Vagina (tissue), 2 donors: ENCODE results near the gene CCDC85B. TPM values are rescaled to one million over a fixed set of nuclear protein-coding genes. Genes with fewer than 3 reads are reported as not detected.

Source experiments
- DNase-seq, 2 donors: peaks; one replicate each; pipeline ENCODE4 v3.0.0-alpha.2; 2017; ENCODE audit errors: extremely low spot score in 2 of 2
- H3K27ac ChIP-seq: fragments of 200-600 bp; sonication (generic); one replicate; pipeline ENCODE4 v1.5.1; 2019
- H3K27me3 ChIP-seq: fragments of 200-600 bp; sonication (generic); one replicate; pipeline ENCODE4 v1.5.1; 2019
- H3K36me3 ChIP-seq, 2 donors: fragments of 200-600 bp; sonication (generic); one replicate each; pipeline ENCODE4 v1.5.1; 2017 to 2019
- H3K4me1 ChIP-seq: fragments of 200-600 bp; sonication (generic); one replicate; pipeline ENCODE4 v1.5.1; 2019
- H3K4me3 ChIP-seq, 2 donors: fragments of 200-600 bp; sonication (generic); 1 replicate in 1 of 2; 2 replicates in 1 of 2; pipeline ENCODE4 v1.5.1; 2016 to 2019
- H3K9me3 ChIP-seq: fragments of 200-600 bp; sonication (generic); one replicate; pipeline ENCODE4 v1.5.1; 2019
- POLR2A ChIP-seq, 2 donors: fragments of 450-650 bp; IDR thresholded peaks; one replicate each; pipeline ENCODE4 v1.6.1; 2017; ENCODE audit warnings: antibody characterized with exemption in 2 of 2, mild to moderate bottlenecking in 2 of 2, moderate library complexity in 2 of 2
- POLR2AphosphoS5 ChIP-seq, 2 donors: sonication (generic); formaldehyde crosslinking; IDR thresholded peaks; one replicate each; pipeline ENCODE4 v1.9.0; 2017; ENCODE audit warnings: antibody characterized with exemption in 2 of 2, mild to moderate bottlenecking in 2 of 2, low read depth in 1 of 2; ENCODE audit not compliant: insufficient read depth in 1 of 2
- intact Hi-C: fragments of 100-400 bp; cut with DNase I; formaldehyde crosslinking; loops from one replicate; pipeline ENCODE4 v1.15.1; 2023
- total RNA-seq: library from RNA; depleted of rRNA; stranded (reverse); fragments of >200 nt; gene quantifications from one replicate; pipeline ENCODE4 v1.2.3, GENCODE V29; 2016
- TF ChIP-seq, protein P1 (sequence below), 3 experiments: fragments of 450-650 bp in 2 of 3; fragments of 200-600 bp in 1 of 3; sonication (generic) in 1 of 3; IDR thresholded peaks; one replicate each; pipeline ENCODE4 v1.5.1; 2017 to 2019; ENCODE audit warnings: antibody characterized with exemption in 3 of 3, mild to moderate bottlenecking in 2 of 3, moderate library complexity in 2 of 3

The CCDC85B gene
- total RNA-seq, 1 donor from 2014 or later: 76.4 TPM

DNA sequence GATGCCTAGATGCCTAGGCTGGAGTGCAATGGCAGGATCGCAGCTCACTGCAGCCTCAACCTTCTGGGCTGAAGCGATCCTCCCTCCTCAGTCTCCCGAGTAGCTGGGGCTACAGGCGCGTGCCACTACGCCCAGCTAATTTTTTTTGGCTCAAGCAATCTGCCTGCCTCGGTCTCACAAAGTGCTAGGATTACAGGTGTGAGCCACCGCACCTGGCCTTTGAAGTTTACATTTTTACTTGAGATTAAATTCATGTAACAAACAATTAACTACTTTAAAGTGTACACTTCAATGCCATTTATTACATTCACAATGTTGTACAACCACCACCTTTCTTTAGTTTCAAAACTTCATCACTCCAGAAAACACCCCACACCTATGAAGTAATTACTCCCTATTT is 13.2 kb downstream of the CCDC85B start:
- intact Hi-C loops: no loop called here
- no peaks in the 10 kb centered on the region for H3K9me3 ChIP-seq
- TF ChIP-seq POLR2A (IDR thresholded peaks at IDR 0.05): no peak
- TF ChIP-seq POLR2AphosphoS5 (IDR thresholded peaks at IDR 0.05; ENCODE audit: insufficient read depth in 1 of 2, low read depth in 1 of 2): no peak
- TF ChIP-seq, protein P1, sequence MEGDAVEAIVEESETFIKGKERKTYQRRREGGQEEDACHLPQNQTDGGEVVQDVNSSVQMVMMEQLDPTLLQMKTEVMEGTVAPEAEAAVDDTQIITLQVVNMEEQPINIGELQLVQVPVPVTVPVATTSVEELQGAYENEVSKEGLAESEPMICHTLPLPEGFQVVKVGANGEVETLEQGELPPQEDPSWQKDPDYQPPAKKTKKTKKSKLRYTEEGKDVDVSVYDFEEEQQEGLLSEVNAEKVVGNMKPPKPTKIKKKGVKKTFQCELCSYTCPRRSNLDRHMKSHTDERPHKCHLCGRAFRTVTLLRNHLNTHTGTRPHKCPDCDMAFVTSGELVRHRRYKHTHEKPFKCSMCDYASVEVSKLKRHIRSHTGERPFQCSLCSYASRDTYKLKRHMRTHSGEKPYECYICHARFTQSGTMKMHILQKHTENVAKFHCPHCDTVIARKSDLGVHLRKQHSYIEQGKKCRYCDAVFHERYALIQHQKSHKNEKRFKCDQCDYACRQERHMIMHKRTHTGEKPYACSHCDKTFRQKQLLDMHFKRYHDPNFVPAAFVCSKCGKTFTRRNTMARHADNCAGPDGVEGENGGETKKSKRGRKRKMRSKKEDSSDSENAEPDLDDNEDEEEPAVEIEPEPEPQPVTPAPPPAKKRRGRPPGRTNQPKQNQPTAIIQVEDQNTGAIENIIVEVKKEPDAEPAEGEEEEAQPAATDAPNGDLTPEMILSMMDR (IDR thresholded peaks at IDR 0.05): no peak
- no peak for DNase-seq
- H3K27me3 ChIP-seq: no peaks in the 10 kb centered on the region
- H3K36me3 ChIP-seq: no peaks in the 10 kb centered on the region
- H3K4me3 ChIP-seq: no peak overlapping the region
- peaks cover 15% of the 10 kb centered on the region for H3K4me1 ChIP-seq
- H3K27ac ChIP-seq: no peak overlapping the region

DNA sequence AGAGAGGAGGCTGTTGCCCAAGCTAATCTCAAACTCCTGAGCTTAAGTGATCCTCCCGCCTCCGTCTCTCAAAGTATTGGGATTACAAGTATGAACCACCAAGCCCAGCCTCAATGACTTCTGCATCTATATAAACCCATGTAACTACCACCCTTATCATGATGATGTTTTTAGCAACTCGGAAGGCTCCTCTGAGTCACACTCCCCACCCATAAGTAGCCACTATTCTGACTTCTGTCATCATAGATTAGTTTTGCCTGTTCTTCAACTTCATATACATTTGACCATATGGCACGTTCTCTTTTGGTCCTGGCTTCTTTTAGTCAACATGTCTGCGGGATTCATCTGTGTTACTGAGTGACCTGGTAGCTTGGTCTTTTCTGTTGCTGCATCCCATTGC is 16.1 kb downstream of the CCDC85B start:
- intact Hi-C loops: no loop called here

DNA sequence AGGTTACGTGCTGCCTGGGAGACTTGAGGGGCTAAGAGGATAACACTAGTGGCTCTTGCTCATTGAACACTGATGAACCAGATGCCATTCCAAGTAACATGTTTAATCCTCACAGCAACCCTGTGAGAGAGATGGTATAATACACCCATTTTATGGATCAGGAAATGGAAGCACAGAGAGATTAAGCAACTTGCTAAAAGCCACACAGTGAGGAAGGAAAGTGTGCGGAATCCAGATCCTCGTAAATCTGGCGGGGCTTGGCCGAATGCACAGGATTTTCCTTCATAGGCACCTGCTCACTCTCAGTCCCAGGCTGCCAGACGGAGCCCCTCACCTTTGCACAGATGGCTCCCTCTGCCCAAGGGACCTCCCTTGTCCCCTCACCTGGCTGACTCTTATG is 17.4 kb downstream of the CCDC85B start:
- no peaks in the 10 kb centered on the region for H3K9me3 ChIP-seq
- intact Hi-C loops: no loop called here
- H3K27ac ChIP-seq: no peak overlapping the region
- TF ChIP-seq POLR2AphosphoS5 (IDR thresholded peaks at IDR 0.05; ENCODE audit: insufficient read depth in 1 of 2, low read depth in 1 of 2) (no peak), POLR2A (IDR thresholded peaks at IDR 0.05) (no peak)
- TF ChIP-seq, protein P1 (IDR thresholded peaks at IDR 0.05): no peak
- DNase-seq: no peak
- no peaks in the 10 kb centered on the region for H3K27me3 ChIP-seq
- H3K4me1 ChIP-seq: peaks cover 19% of the 10 kb centered on the region
- H3K36me3 ChIP-seq: no peaks in the 10 kb centered on the region
- H3K4me3 ChIP-seq: no peak overlapping the region

More for the DNA sequence above, 16.1 kb downstream of the CCDC85B start:
- H3K9me3 ChIP-seq: no peaks in the 10 kb centered on the region
- H3K36me3 ChIP-seq: no peaks in the 10 kb centered on the region
- H3K27ac ChIP-seq: no peak overlapping the region
- DNase-seq: no peak
- no peak overlapping the region for H3K4me3 ChIP-seq
- TF ChIP-seq, protein P1 (IDR thresholded peaks at IDR 0.05): no peak
- no peak for TF ChIP-seq POLR2A (IDR thresholded peaks at IDR 0.05)
- TF ChIP-seq POLR2AphosphoS5 (IDR thresholded peaks at IDR 0.05; ENCODE audit: insufficient read depth in 1 of 2, low read depth in 1 of 2): no peak
- no peaks in the 10 kb centered on the region for H3K27me3 ChIP-seq
- H3K4me1 ChIP-seq: peaks cover 6% of the 10 kb centered on the region

DNA sequence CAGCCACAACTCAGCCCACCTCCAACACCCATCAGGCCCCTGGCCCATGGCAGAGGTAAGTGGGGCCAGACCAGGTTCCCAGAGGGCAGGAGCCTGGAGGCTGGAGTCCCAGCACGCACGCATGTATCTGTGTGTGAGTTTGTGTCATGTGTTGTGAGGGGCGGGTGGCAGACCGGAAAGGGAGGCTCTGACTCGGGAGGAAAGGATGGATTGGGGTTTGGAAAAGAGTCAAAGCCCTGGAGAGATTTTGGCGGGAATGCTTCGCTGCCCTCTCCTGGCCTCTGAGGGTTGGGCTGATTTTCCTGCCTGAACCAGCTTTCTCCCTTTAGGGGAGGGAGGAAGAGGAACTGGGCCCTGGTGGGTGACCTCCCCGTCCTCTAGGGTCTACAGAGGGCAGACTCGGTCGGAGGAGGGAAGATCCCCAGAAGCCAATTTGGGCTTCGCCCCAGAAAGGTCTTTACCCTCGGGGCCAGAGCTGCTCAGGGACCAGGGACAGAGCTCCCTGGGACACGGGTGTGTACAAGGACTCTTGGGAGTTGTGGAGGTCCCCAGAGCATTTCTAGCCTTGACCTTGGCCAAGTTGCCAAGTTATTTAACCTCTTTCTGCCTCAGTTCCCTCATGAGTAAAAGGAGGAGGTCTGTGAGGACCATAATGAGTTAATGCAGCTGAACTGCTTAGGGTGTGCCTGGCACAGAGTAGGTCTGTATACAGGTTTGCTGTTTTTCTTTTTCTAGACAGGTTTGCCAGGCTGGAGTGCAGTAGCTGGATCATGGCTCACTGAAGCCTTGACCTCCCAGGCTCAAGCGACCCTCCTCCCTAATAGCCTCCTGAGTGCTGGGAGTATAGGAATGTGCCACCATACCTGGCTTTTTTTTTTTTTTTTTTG is 21.5 kb downstream of the CCDC85B start:
- Histone ChIP-seq H3K9me3 (no peaks in the 10 kb centered on the region), H3K4me3 (no peak overlapping the region), H3K36me3 (no peaks in the 10 kb centered on the region), H3K27ac (peak overlapping the region; percentile 76), H3K4me1 (peaks cover 52% of the 10 kb centered on the region), H3K27me3 (no peaks in the 10 kb centered on the region)
- TF ChIP-seq POLR2A (IDR thresholded peaks at IDR 0.05) (no peak), POLR2AphosphoS5 (IDR thresholded peaks at IDR 0.05; ENCODE audit: insufficient read depth in 1 of 2, low read depth in 1 of 2) (peak; percentile 52 to 82)
- intact Hi-C loops: no loop called here
- no peak for DNase-seq

- Histone ChIP-seq H3K4me3 (no peak overlapping the region), H3K36me3 (no peaks in the 10 kb centered on the region), H3K27ac (peak overlapping the region; percentile 76), H3K4me1 (peaks cover 61% of the 10 kb centered on the region), H3K9me3 (no peaks in the 10 kb centered on the region), H3K27me3 (no peaks in the 10 kb centered on the region)
- intact Hi-C loops: no loop called here
- no peak for DNase-seq
- TF ChIP-seq POLR2A (IDR thresholded peaks at IDR 0.05) (no peak), POLR2AphosphoS5 (IDR thresholded peaks at IDR 0.05; ENCODE audit: insufficient read depth in 1 of 2, low read depth in 1 of 2) (no peak)
- TF ChIP-seq, protein P1 (IDR thresholded peaks at IDR 0.05): no peak
Observed at GRCh38 chr11:65912845-65913244, 22.4 kb downstream of the CCDC85B start.
